WTC11 (cell line): ENCODE data around the gene NOG.

ENCODE experiments used
- CTCF ChIP-seq: fragments of 200-600 bp; IDR thresholded peaks from 2 replicates; pipeline ENCODE4 v1.8.0; 2022; ENCODE audit warnings: antibody characterized with exemption
- ETV6 ChIP-seq: sonication (generic); formaldehyde crosslinking; IDR thresholded peaks from 2 replicates; pipeline ENCODE4 v1.8.1; 2022; ENCODE audit warnings: mild to moderate bottlenecking, missing genetic modification reagents
- HMGA2 ChIP-seq: fragments of 250-450 bp; sonication (Bioruptor Pico); IDR thresholded peaks from 2 replicates; pipeline ENCODE4 v1.4.0; 2021; ENCODE audit warnings: mild to moderate bottlenecking, moderate library complexity
- MAX ChIP-seq: sonication (generic); formaldehyde crosslinking; IDR thresholded peaks from 2 replicates; pipeline ENCODE4 v1.8.0; 2022; ENCODE audit warnings: mild to moderate bottlenecking, missing genetic modification reagents
- MLX ChIP-seq: sonication (generic); formaldehyde crosslinking; IDR thresholded peaks from 2 replicates; pipeline ENCODE4 v1.8.1; 2023; ENCODE audit warnings: mild to moderate bottlenecking, missing genetic modification reagents, moderate library complexity
- PREB ChIP-seq: sonication (generic); formaldehyde crosslinking; IDR thresholded peaks from 2 replicates; pipeline ENCODE4 v1.8.1; 2022; ENCODE audit warnings: mild to moderate bottlenecking, missing genetic modification reagents, moderate library complexity, borderline replicate concordance
- ZBTB21 ChIP-seq: sonication (generic); formaldehyde crosslinking; IDR thresholded peaks from 2 replicates; pipeline ENCODE4 v1.8.1; 2023; ENCODE audit warnings: mild to moderate bottlenecking, missing genetic modification reagents, borderline replicate concordance
- ZNF263 ChIP-seq: sonication (generic); formaldehyde crosslinking; IDR thresholded peaks from 2 replicates; pipeline ENCODE4 v1.8.1; 2022; ENCODE audit warnings: low read depth, mild to moderate bottlenecking, moderate library complexity, missing genetic modification reagents

- TF ChIP-seq HMGA2 (no peak), ZNF263 (CRISPR knock-in tag) (no peak), MLX (no peak), ETV6 (no peak), CTCF (no peak), MAX (CRISPR knock-in tag) (no peak), PREB (CRISPR knock-in tag) (no peak), ZBTB21 (CRISPR knock-in tag) (no peak)
Observed at GRCh38 chr17:56641894-56642293, 48.4 kb downstream of the NOG start.
